ENCODE data around the gene GLG1. TPM values are rescaled to one million over a fixed set of nuclear protein-coding genes. Genes with fewer than 3 reads are reported as not detected.
"Not testable (repeated sequence)": the region's sequence is repeated elsewhere in the genome, so short reads cannot be mapped to it uniquely, and the experiment has no call there.

Gene GLG1
- total RNA-seq, 1 experiment from 2014 or later: 65.6 TPM

DNA sequence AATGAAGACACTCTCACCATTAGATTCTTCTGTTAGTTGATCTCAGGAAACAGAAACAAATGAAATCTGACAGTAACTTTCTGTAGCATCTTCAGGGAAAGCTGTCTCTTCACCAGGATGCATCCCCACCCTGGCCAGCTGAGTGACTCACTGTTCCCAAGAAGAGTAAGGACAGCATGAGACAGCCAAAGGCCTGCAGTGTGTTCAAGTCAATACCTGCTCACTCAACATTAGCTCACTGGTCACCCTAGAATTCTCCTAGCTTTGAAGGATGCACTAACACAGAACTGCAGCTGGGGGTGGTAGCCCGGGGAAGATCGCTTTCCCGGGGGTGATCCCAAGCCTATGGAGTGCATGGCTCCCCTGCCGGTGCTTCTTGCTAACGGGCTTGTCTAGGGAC lies 157.4 kb downstream of the GLG1 start:
- DNase-seq (ENCODE audit: low read depth): peak; percentile 91

DNA sequence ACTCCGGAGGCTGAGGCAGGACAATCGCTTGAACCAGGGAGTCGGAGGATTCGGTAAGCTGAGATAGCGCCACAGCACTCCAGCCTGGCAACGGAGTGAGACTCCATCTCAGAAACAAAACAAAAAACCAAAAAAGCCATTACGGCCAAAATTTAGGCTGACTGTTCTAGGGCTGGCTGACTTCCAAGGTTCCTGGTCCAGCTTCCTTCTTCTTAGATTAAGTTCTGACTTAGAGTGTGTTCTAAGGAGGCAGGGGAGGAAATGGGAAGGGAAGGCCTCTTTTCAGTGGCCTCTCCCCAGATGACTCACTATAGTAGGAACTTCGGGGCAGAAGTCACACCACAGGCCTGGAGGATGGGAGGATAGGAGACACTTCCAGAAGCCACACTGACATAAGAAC lies 157.9 kb downstream of the GLG1 start:
- DNase-seq (ENCODE audit: low read depth): peak; percentile 98

DNA sequence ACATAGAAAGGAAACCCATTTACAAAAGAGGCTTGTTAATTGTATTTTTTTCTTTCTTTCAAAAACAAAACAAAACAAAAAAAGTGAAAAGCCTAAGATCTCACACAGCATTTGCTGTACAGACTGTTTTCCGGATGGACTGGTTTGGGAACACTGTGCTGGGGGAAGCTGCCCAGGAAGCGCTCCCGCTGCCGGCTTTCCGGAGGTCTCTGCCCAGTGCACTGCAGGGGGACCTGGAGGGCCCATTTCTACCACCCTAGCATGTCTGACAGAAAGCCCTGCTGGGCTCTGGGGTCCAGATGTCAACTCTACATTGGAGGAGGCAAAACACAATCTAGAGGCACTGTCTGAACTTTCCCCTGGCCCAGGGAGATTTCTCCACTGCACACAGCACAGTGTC lies 159.3 kb downstream of the GLG1 start:
- no peak for DNase-seq (ENCODE audit: low read depth)

DNA sequence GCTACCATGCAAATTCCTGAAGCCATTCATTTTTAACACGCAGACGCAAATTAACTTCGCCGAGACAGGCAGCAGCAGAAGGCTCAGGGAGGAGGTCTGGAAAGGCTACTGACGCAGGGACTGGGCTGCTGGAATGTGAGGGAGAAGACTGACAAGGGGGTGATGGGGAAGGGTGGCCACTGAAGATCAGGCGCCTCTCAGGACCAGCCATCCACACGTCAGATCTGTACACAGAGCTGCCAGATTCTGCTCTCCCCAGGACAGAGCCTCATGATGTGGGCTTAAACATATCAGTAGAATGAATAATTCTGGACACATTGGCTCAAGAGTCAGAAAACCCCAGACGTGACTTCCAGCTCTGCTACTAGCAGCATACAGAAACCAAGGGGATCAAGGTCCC lies 160.0 kb downstream of the GLG1 start:
- no peak for DNase-seq (ENCODE audit: low read depth)

DNA sequence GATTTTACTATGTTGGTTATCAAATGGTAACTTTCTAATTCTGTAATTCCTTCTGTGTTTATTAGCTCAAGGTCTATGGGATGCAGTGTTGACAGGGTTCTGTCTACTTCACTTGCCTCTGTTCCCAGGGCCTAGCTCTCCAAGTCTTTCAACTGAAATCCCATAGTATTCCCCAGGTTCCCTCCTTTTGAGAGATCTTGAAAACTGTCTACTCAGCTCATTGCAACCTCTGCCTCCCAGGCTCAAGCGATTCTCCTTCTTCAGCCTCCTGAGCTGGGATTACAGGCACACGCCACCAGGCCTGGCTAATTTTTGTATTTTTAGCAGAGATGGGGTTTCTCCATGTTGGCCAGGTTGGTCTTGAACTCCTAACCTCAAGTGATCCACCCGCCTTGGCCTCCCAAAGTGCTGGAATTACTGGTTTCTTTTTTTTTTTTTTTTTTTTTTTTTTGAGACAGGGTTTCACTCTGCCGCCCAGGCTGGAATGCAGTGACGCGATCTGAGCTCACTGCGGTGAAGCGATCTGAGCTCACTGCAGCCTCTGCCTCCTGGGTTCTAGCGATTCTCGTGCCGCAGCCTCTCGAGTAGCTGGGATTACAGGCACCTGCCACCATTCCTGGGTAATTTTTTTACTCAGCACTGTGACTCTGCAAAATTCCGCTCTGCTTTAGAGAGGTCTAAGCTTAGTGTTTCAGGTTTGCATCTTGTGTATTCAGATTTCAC lies 163.1 kb downstream of the GLG1 start:
- DNase-seq (ENCODE audit: low read depth): not testable (repeated sequence)

DNA sequence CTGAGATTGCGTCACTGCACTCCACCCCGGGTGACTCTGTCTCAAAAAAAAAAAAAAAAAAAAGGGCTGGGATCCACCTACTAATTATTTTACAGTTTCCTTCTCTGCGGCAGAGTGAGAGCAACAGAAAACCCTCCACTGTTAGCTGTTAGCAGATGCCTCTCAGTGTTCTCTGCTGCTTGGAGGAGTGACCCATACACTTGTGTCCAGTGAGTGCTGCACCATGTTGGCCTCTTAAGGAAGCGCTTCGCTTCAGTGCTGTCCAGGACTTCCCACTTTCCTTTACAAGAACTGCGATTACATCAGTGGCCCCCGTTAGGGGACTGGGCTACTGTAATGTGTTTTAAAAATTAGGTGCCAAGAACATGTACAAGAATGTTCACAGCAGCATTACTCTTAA lies 167.2 kb downstream of the GLG1 start:
- DNase-seq (ENCODE audit: low read depth): no peak

DNA sequence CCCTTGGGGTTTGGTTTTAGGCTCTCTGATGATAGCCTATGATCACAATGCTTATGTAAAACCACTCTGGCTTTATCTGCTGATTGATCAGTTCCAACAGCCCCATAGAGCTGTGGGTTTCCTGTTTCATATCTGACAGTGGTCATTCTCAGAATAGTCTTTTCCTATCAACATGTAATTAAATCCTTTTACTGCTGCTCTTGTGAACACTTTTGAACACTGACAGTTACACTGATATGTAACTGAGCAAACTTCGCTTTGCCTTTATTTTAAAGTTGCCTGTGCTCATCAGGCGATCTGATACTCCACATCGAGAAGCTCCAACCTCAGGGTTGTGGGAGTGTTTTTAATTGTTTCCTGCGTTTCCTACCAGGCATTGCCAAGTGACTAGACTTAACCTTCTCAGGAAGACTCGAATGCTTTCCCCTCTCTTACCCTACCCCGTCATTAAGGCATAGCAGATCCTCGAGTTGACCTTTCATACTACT lies 168.4 kb downstream of the GLG1 start:
- DNase-seq (ENCODE audit: low read depth): no peak

DNA sequence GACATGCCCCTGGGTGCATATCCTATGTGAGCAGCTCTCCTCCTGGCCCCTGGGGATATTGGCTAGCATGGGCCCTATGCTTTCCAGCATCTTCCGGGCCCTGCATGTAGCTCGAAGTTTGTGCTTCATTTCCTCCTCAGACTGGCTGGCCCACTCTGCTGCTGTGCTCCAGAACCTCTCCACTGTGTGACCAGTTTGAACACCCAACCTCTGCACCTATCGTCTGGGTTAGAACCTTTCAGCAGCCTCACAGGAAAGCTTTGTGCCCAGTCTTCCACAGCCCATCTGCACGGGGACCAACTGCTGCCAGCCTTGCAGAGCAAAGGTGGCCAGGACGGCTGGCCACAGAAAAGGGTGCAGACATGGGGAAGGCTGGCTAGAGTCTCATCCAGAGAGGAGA lies 175.4 kb downstream of the GLG1 start:
- DNase-seq (ENCODE audit: low read depth): no peak

DNA sequence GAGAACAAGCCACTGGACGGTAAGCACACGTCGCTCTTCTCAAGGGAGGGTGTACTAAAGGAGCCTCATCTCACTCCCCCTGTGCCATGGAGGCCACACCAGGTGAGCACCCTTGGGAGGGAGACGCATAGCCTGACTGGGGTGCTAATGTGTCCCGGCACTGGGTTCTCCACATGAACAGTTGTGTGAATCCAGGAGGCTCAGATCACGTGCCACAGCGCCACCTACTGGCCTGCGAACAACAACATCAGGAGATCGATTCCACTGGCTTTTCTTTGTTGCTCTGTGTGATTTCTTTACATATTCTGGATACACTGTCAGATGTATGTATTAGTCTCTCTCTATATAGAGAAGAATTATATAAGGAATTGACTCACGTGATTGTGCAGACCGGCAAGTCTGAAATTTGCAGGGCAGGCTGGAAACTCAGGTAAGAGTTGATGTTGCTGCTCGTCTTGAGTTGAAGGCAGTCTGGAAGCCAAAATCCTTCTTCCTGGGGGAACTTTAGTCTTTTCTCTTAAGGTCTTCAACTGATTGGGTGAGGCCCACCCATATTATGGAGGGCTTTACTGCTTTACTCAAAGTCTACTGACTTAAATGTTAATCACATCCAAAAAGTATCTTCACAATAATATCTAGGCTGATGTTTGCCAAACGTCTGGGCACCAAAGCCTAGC lies 176.7 kb downstream of the GLG1 start:
- peak; percentile 56 for DNase-seq (ENCODE audit: low read depth)

DNA sequence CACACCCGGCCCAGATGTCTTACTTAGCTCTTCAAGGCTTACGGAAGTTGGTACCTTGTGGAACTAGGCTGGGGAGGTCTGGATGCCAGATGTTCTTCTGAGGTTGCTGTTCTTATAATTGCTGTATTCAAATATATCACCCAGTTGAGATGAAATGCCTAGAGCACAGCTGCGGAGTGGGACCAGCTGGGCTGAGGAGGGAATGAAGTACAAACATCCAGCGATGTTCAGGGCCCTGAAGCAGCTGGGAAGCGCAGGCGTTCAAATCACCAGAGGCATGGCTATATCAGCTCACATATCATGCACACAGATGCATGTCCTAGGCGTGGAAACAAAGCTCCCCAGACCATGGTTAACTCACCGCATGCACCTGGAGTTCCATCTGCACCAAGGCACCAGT lies 178.4 kb downstream of the GLG1 start:
- not testable (repeated sequence) for DNase-seq (ENCODE audit: low read depth)

DNA sequence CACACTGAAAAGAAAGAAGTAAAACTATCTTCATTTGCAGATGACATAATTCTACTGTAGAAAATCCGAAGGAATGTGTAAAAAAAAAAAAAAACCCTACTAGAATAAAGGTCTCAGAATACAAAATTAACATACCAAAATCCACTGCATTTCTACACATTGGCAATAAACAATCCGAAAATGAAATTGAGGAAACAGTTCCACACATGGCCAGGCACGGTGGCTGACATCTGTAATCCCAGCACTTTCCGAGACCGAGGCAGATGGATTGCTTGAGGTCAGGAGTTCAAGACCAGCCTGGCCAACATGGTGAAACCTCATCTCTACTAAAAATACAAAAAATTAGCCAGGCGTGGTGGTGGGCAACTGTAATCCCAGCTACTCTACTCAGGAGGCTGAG lies 181.2 kb downstream of the GLG1 start:
- not testable (repeated sequence) for DNase-seq (ENCODE audit: low read depth)

DNA sequence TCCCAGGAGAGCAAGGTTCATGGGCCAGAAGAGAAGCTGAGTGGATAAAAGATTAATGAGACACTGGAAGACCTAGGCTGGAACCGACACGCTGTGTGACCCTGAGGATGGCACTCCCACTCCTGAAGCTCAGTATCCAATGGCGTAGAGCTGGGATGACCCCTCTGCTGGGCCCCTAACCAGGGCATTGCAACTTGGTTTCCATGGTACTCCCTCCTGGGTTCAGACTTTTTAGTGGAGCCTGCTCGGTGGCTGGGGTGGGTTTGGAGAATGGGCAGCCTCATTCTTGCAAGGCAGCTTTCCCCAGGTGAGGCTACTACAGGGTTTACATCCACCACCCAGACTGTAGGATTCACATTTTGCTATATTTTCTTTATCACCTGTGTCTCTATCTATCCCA lies 183.2 kb downstream of the GLG1 start:
- not testable (repeated sequence) for DNase-seq (ENCODE audit: low read depth)

DNA sequence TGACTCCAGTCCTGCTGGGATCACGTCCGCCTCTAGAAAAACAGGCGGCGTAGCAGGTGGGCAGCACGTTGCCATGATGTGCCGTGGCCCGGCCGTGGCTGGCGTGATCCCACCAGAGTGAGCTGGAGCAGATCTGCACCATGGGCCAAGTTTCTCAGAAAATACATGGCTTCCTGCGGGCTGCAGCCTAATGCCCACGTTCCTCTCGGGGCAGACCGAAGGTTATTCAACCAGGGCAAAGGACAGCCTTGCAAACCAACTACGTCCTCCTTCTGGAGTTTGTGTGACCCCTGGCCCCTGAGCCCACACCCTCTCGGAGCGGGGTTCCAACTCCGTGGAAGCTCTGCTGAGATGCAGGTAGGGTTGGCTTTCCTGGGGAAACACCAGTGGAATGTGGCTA lies 184.8 kb downstream of the GLG1 start:
- DNase-seq (ENCODE audit: low read depth): not testable (repeated sequence)

DNA sequence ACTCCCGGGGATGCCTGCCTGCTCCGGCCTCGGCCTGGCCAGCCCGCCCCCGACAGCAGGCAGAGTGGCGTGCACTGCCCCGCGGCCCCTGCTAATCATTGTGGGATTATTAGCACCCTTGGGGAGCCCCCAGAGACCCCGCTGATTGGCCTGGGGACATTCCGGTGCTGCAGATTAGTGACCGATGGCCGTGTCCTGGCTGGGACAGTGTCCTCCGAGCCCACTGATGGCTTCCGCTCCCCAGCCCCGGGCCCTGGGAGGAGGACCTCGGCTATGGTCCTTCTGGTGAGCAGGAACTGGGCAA lies 185.5 kb downstream of the GLG1 start:
- DNase-seq (ENCODE audit: low read depth): not testable (repeated sequence)

DNA sequence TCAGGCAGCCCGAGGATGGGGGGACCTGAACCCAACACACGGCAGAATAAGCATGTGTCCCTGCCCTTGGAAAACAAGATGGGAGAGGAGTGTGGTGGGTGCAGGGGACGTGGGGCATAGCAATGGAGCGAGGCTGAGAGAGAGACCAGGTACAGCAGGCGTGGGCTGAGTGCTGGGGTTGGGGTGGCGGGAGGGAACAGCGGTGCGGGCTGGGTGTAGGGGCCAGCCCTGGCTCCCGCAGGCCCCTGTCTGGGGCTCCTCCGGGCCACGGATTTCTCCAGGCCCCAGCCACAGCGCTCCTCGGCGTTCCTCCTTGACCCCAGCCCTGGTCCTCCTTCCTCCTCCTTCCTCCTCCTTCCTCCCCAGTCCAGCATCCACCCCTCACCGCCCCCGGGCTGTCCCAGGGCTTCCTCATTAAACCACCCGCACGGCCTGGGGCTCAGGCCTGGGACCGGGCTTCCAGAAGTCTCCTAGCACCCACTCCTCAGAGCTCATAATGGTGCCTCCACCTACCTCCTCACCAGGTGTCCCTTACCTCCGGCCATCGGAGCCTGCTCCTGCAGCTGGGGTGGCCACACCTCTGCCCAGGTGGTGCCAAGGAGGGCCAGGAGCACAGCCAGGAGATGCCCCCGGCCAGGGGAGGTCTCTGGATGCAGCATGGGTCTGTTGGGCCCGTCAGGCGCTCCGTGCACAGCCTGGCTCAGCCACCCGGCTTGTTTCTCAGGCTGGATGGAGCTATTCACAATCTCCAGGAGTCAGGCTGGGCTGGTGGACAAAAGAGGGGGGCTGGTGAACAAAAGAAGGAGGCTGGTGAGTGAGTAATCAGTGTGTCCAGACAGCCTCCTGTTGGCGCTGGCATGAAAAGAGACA lies 186.1 kb downstream of the GLG1 start, which contains the start of gene CLEC18B:
Gene CLEC18B, minus strand, starts transcription at position 867 of the 870 bp plus-strand sequence. Its CDS starts 208 bp downstream, at position 659.
- peak; percentile 47 for DNase-seq (ENCODE audit: low read depth)

DNA sequence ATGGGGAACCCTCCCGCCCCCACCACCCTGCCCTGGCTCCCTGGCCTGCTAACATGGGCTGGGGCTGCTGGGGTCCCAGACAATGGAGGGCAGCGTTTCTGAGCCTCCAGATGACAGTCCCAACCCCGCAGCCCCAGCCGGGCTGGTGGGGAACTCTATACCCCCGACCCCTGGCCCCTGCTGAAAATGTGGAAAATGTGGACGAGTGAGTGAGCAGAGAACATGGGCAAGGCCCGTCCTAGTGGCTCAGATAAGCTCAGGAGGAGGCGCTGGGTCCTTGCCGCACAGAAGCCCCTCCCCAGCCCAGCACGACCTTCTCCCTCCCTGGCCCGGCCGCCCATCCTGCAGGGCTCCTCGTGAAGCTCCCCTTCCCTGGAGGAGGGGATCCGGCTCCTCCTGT lies 187.1 kb downstream of the GLG1 start:
- not testable (repeated sequence) for DNase-seq (ENCODE audit: low read depth)

DNA sequence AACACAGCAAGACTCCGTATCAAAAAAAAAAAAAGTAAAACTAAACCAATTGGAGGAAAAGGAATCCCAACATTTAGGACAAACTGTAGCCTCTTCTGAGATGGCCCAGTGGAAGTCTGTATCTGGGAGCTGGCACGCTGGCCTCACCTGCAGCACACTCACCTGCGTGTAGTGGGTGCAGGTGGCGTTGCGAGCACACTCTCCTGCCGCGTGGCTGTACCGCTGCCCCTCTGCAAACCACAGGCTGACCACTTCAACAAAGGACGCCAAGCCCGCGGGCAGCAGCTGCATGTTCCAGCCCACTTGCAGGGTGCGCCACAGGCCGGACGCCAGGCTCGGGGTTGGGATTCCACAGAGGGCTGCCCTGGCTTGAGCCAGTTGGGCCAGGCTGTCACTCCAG lies 189.0 kb downstream of the GLG1 start:
- not testable (repeated sequence) for DNase-seq (ENCODE audit: low read depth)

DNA sequence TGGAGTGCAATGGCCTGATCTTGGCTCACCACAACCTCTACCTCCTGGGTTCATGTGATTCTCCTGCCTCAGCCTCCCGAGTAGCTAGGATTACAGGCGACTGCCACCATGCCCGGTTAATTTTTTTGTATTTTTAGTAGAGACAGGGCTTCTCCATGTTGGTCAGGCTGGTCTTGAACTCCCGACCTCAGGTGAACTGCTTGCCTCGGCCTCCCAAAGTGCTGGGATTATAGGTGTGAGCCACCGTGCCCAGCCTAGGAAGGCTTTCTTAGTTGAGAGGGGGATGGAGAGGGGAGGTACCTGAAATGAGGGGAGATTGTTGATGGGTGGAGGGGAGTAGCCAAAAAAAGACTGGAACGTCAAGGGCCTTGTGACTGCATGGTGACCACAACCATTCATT lies 193.0 kb downstream of the GLG1 start:
- DNase-seq (ENCODE audit: low read depth): not testable (repeated sequence)

DNA sequence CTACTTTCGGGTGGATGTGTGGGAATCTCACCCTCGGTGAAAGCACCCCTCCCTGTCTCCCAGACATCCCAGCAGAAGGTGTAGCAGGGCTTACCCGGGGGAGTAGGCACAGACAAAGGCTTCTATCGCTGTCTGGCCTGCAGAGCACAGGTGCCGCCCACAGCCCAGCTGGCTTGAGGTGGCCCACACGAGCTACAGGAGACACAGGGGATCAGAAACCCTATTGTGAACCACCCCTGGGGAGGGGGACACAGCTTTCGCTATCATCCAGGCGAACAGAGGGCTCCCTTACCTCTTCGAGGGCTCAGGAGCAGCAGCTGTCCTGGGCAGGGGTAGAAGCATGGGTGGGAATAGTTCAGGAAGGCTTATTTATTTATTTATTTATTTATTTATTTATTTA lies 193.4 kb downstream of the GLG1 start:
- not testable (repeated sequence) for DNase-seq (ENCODE audit: low read depth)

DNA sequence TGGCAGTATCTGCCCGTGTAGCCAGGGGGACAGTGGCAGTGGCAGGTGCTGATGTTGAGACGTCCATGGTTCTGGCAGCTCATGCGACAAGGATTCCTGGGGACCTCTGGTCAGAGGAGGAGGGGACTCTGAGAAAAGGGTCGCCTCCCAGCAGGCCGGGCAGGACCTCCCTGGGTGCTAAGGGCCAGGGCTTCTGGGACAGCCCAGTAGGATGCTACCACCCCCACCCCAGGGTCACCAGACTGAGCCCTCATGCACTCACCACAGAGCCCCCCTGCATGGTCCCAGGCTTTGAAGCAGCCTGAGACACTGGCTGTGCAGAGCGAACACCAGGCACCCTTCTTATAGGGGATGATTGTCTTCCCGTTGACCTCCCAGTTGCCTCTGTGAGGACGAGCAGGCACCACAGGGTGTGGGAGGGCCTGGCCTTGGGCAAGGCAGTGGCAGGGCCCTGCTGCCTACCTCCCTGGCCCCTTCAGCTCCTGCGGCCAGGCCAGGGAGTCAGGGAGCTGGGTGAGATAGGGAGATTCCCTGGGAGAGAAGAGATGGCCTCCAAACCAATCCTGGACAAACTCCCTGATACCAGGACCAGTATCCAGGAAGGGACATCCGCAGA lies 194.0 kb downstream of the GLG1 start:
- DNase-seq (ENCODE audit: low read depth): not testable (repeated sequence)

DNA sequence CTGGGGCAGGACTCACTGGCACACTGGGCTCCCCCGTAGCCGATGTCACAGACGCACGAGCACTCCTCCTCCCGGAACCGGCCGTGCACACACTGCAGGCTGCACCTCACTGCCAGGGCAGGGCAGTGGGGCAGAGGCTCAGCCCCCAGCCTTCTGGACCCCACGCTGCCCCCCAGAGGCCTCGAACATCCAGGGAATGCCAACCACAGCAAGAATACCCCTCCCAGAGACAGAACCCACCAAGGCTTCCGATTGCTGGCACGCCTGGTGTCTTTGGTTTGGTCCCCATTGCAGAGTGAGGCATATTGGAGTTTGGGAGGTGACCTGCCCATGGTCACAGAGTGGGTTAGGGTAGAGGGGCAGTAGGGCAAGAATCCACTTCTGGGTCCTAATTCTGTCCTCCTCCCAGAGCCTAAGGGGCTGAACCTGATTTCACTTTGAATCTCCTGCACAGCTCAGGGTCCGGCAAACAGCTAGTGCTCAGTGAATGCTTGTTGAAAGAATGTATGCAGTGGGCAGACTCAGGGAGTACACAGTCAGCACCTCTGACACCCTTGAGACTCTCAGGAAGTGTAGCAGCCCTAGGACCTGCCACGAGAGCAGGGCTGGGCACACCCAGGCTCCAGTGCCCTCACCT lies 194.7 kb downstream of the GLG1 start:
- DNase-seq (ENCODE audit: low read depth): not testable (repeated sequence)

All from HT1080 (cell line).